HG03108 (cell line): Measurements from ENCODE around the gene HNRNPAB.
"Not testable (repeated sequence)": the region's sequence is repeated elsewhere in the genome, so short reads cannot be mapped to it uniquely, and the experiment has no call there.

ENCODE experiments used
- ATAC-seq: cut with Tn5 transposase; IDR thresholded peaks from one replicate; pipeline ENCODE4 v1.9.1; 2021; ENCODE audit warnings: moderate library complexity; ENCODE audit not compliant: unreplicated experiment

HNRNPAB gene

GRCh38 chr5:178241688-178242231 lies 37.4 kb downstream of the HNRNPAB start:
- ATAC-seq = no peak

GRCh38 chr5:178242416-178242815 lies 38.1 kb downstream of the HNRNPAB start:
- ATAC-seq = no peak

GRCh38 chr5:178244576-178244975 lies 40.2 kb downstream of the HNRNPAB start:
- ATAC-seq = no peak

- ATAC-seq = no peak
These were observed 41.1 kb downstream of the HNRNPAB start for GRCh38 chr5:178245389-178245788.

- ATAC-seq = no peak
These were observed 42.4 kb downstream of the HNRNPAB start for GRCh38 chr5:178246624-178247279.

- no peak for ATAC-seq
These were observed 43.4 kb downstream of the HNRNPAB start for GRCh38 chr5:178247481-178248456.

GRCh38 chr5:178248750-178249149 lies 44.4 kb downstream of the HNRNPAB start:
- ATAC-seq = no peak

- ATAC-seq = no peak
These were observed 45.1 kb downstream of the HNRNPAB start for GRCh38 chr5:178249191-178249989.

- no peak for ATAC-seq
These were observed 45.9 kb downstream of the HNRNPAB start for GRCh38 chr5:178250263-178250662.

- ATAC-seq = no peak
These were observed 47.9 kb downstream of the HNRNPAB start for GRCh38 chr5:178252258-178252657.

- not testable (repeated sequence) for ATAC-seq
These were observed 49.3 kb downstream of the HNRNPAB start for GRCh38 chr5:178253632-178254031.

- no peak for ATAC-seq
These were observed 52.4 kb downstream of the HNRNPAB start for GRCh38 chr5:178256746-178257145.

- no peak for ATAC-seq
These were observed 53.3 kb downstream of the HNRNPAB start for GRCh38 chr5:178257650-178258049.

- ATAC-seq = no peak
These were observed 55.5 kb downstream of the HNRNPAB start for GRCh38 chr5:178259623-178260536.
